Astrocyte of the cerebellum (primary cell): ENCODE data around the gene SMS.

Experiments used
- DNase-seq: peaks from one replicate; pipeline ENCODE4 v3.0.0-alpha.2; 2011; ENCODE audit warnings: low read depth
- H3K4me3 ChIP-seq: 2 replicates; pipeline ENCODE4 v1.5.1; 2011; ENCODE audit warnings: mild to moderate bottlenecking, low read depth, low read length, moderate library complexity
- CTCF ChIP-seq: IDR thresholded peaks from 2 replicates; pipeline ENCODE4 v1.5.1; 2012; ENCODE audit warnings: low read length, low read depth, moderate library complexity, mild to moderate bottlenecking; ENCODE audit errors: missing control alignments
- in situ Hi-C: cut with HindIII; loops from 2 replicates; pipeline ENCODE4 v1.10.0; 2017; ENCODE audit warnings: low sequenced_read_pairs

SMS gene

GRCh38 chrX:21996872-21997455, 56.5 kb downstream of the SMS start:
- in situ Hi-C loops, result loop anchor here (25.0 kb wide), 1 partner anchor 140 kb away; no protein-coding TSS in a partner anchor
- TF ChIP-seq CTCF, result no peak
- no peak for DNase-seq
- no peak overlapping the region for H3K4me3 ChIP-seq

- no peak for TF ChIP-seq CTCF
- in situ Hi-C loops, result loop anchor here (25.0 kb wide), 1 partner anchor 139 kb away; no protein-coding TSS in a partner anchor
- no peak overlapping the region for H3K4me3 ChIP-seq
- DNase-seq, result no peak
These were observed 57.5 kb downstream of the SMS start for GRCh38 chrX:21998037-21998436.

GRCh38 chrX:22004866-22005265, 64.4 kb downstream of the SMS start:
- in situ Hi-C loops, result no loop called here
- no peak for TF ChIP-seq CTCF
- H3K4me3 ChIP-seq, result no peak overlapping the region
- DNase-seq, result no peak

- no peak overlapping the region for H3K4me3 ChIP-seq
- no peak for TF ChIP-seq CTCF
- in situ Hi-C loops, result no loop called here
- no peak for DNase-seq
These were observed 71.5 kb downstream of the SMS start for GRCh38 chrX:22012051-22012450.

GRCh38 chrX:22012931-22013330, 72.4 kb downstream of the SMS start:
- no peak for DNase-seq
- H3K4me3 ChIP-seq, result no peak overlapping the region
- in situ Hi-C loops, result no loop called here
- TF ChIP-seq CTCF, result no peak

- DNase-seq, result no peak
- no peak for TF ChIP-seq CTCF
- H3K4me3 ChIP-seq, result no peak overlapping the region
- in situ Hi-C loops, result no loop called here
These were observed 74.7 kb downstream of the SMS start for GRCh38 chrX:22015139-22015750.
